VCaP (cell line): ENCODE measurements around the gene DDO.
"Not testable (repeated sequence)": the region's sequence is repeated elsewhere in the genome, so short reads cannot be mapped to it uniquely, and the experiment has no call there.

Experiments
- H3K27ac ChIP-seq: fragments of 450-650 bp; 2 replicates; pipeline ENCODE4 v1.5.1; 2017
- CTCF ChIP-seq: fragments of 450-650 bp; conservative IDR thresholded peaks from 2 replicates; pipeline ENCODE4 v1.5.1; 2017; ENCODE audit warnings: mild to moderate bottlenecking, moderate library complexity

Gene DDO

GRCh38 chr6:110415086-110415916, at the start of gene DDO:
DDO (minus strand) TSS chr6:110415575; CDS start chr6:110413462, 2,113 bp downstream.
- H3K27ac ChIP-seq = peak within 1 kb of the TSS; percentile 21
- TF ChIP-seq CTCF = no peak

- TF ChIP-seq CTCF = no peak
- H3K27ac ChIP-seq = no peak overlapping the region
These were observed 47.6 kb upstream of the DDO start for GRCh38 chr6:110462884-110463481.

GRCh38 chr6:110461376-110461775, 46.0 kb upstream of the DDO start:
- H3K27ac ChIP-seq = no peak overlapping the region
- TF ChIP-seq CTCF = no peak

- TF ChIP-seq CTCF = no peak
- no peak overlapping the region for H3K27ac ChIP-seq
These were observed 43.8 kb upstream of the DDO start for GRCh38 chr6:110459137-110459536.

- H3K27ac ChIP-seq = no peak overlapping the region
- TF ChIP-seq CTCF = no peak
These were observed 43.1 kb upstream of the DDO start for GRCh38 chr6:110458476-110458875.

- H3K27ac ChIP-seq = not testable (repeated sequence)
- TF ChIP-seq CTCF = peak; percentile 77
These were observed 42.3 kb upstream of the DDO start for GRCh38 chr6:110457567-110458175.

GRCh38 chr6:110456694-110457093, 41.3 kb upstream of the DDO start:
- TF ChIP-seq CTCF = no peak
- no peak overlapping the region for H3K27ac ChIP-seq
